Left renal pelvis (tissue), 4 donors: ENCODE data around the gene PRKN. TPM values are rescaled to one million over a fixed set of nuclear protein-coding genes. Genes with fewer than 3 reads are reported as not detected.
A peak's percentile ranks its signal among the peaks of the same experiment; 100 is the strongest.

Experiments used
- DNase-seq, 4 donors: peaks; one replicate each; pipeline ENCODE4 v3.0.0-alpha.2; 2013; ENCODE audit warnings: low read depth in 4 of 4, low spot score in 3 of 4
- polyA plus RNA-seq, 4 donors: library from polyadenylated mRNA; unstranded; fragments of 120-200 nt; gene quantifications; one replicate each; pipeline ENCODE4 v1.2.1, GENCODE V29; 2013; ENCODE audit not compliant: insufficient read length in 4 of 4

The PRKN gene
- polyA plus RNA-seq, 4 donors, result 1.5 to 11.9 (median 9.8) TPM

GRCh38 chr6:161954077-161954476, 773.5 kb downstream of the PRKN start:
- DNase-seq, result no peak

DNA sequence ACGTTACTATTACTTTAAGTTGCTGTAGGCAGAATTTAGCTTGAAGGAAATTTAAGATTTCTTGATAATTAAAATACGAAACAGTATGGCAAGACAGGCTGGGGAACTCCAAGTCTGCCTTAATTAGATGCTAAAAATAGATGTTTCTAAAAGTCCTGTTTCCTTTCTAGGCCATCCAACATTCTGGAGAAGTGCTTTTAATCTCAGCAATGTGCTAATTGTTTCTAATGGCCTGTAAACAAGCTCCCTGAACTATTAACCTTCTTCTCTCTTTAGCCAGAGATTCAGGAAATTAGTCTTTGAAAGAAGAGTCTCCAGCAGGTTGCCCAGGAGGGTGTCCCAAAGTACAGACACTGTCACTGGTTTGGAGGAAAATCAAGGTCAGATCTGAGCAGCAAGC, 776.4 kb downstream of the PRKN start:
- no peak for DNase-seq

DNA sequence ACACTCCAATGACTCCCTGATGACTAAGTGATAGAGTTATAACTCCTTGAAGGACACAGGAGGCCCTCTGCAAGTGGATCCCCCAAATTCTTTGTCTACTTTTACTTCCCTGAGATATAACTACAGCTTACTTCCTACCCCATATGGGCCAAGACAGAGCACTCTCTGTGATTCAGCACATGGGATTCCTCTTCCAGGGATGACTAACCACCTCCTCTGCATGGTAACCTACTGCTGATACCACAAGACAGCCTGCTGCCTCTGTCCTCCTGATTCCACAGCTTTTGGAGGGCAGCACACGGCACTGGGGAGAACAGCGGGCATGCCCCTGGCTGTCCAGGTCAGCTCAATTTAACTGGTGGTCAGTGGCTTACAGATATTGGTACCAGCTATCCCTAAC, 778.0 kb downstream of the PRKN start:
- DNase-seq, result no peak

GRCh38 chr6:161948462-161948861, 779.1 kb downstream of the PRKN start:
- DNase-seq, result no peak

GRCh38 chr6:161947371-161947770, 780.2 kb downstream of the PRKN start:
- no peak for DNase-seq

GRCh38 chr6:161946461-161946860, 781.1 kb downstream of the PRKN start:
- DNase-seq, result no peak

DNA sequence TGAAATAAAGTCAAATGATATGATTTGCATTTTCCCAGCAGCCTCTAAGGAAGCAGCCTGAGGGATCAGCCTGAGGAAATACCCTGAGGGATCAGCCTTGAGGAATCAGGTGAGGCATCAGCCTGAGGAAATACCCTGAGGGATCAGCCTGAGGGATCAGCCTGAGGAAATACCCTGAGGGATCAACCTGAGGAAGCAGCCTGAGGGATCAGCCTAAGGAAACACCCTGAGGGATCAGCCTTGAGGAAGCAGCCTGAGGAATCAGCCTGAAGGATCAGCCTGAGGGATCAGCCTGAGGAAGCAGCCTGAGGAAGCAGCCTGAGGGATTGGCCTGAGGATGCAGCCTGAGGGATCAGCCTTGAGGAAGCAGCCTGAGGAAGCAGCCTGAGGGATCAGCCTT, 784.0 kb downstream of the PRKN start:
- DNase-seq, result no peak

- no peak for DNase-seq
Observed at GRCh38 chr6:161941565-161941964, 786.0 kb downstream of the PRKN start.

GRCh38 chr6:161940519-161940918, 787.0 kb downstream of the PRKN start:
- no peak for DNase-seq

GRCh38 chr6:161926324-161926723, 801.2 kb downstream of the PRKN start:
- no peak for DNase-seq

DNA sequence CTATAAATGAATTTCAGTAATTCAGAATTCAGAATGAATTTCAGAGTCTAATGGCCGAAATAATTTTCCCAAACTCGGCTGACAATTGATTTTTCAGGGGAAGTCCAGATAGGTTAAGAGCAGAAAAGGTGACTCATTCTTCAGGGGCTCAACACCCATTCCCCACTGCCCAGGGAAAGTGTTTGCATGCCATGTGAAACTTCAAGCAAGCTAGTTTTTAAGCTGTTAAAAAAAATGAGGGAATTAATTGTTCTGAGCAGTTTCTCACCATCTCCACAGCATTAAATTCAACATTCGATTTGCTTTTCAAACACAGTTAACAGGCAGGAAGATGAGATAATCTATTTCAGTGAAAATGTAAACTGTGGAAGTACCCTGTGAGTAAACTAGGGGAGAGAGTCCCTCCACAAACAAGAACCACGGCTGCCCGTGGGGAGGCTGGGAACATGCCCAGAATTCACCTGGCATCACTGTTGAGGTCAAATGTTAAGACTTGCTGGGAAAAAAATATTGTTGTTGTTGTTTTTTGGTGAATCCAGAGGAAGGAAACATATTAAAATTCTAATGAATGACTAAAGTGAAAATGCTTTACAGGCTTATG, 803.0 kb downstream of the PRKN start:
- no peak for DNase-seq

GRCh38 chr6:161922631-161923119, 804.9 kb downstream of the PRKN start:
- DNase-seq, result peak in 3 of 4 donors; percentile 5 to 17 (median 8)

- no peak for DNase-seq
Observed at GRCh38 chr6:161921602-161922395, 805.8 kb downstream of the PRKN start.

DNA sequence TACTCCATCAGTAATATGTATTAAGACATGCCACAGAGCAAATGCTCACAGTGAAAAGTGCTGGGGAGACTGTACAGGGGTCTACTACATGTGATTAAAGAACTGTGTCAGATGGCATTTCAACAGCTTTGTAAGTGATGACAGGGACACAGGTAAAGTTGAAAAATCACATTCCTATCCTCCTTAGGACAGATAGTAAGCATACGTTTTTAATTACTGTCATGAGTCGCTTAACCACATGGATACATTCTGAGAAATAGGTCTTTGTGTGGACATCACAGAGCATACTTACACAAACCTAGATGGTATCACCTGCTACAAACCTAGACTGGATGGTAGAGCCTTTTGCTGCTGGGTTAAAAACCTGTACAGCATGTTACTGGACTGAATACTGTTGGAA, 807.9 kb downstream of the PRKN start:
- DNase-seq, result no peak

DNA sequence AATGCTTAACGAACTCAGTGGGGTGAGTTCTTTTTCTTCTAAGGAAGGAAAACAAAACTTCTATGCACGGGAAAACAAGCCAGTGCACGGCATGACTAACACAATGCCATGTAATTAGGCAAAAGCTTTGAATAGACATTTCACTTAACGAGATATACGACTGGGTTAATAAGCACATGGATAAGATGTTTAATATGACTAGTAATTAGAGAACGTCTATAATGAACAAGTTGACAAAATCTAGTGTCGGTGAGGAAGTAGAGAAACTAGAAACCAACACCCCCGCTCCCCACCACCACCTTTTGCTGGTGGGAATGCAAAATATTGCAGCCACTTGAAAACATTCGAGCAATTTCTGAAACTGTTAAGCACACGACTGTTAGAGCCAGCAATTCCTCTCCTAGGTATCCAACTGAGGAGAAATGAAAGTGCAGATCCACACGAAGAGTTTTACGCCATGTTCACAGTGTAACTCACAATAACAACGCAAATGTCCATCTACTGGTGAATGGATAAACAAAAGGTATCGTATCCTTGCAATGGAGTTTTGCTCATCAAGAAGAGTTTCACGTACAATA, 808.8 kb downstream of the PRKN start:
- DNase-seq, result no peak

GRCh38 chr6:161918109-161918531, 809.4 kb downstream of the PRKN start:
- DNase-seq, result no peak

GRCh38 chr6:161917645-161918044, 809.9 kb downstream of the PRKN start:
- DNase-seq, result no peak

GRCh38 chr6:161915456-161915964, 812.1 kb downstream of the PRKN start:
- DNase-seq, result no peak

DNA sequence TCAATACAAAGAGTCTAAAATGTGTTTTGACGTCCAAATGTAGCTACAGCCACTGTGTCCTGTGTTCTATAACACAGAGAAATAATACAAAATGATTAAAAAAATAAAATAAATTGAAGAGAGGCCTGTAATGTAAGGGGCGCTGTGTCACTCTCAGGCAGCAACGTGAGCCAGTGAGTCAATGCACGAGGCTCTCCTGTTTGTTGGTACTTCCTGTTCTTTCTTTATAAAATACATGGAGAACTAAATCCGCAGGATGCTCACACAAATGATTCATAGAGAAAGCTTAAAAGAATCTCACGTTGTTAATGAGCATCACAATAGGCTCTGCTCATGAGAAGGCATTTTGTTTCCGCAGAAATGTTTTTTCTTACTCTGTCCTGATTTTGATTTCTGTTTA, 818.7 kb downstream of the PRKN start:
- DNase-seq, result no peak

- DNase-seq, result no peak
Observed at GRCh38 chr6:161906571-161906970, 821.0 kb downstream of the PRKN start.

DNA sequence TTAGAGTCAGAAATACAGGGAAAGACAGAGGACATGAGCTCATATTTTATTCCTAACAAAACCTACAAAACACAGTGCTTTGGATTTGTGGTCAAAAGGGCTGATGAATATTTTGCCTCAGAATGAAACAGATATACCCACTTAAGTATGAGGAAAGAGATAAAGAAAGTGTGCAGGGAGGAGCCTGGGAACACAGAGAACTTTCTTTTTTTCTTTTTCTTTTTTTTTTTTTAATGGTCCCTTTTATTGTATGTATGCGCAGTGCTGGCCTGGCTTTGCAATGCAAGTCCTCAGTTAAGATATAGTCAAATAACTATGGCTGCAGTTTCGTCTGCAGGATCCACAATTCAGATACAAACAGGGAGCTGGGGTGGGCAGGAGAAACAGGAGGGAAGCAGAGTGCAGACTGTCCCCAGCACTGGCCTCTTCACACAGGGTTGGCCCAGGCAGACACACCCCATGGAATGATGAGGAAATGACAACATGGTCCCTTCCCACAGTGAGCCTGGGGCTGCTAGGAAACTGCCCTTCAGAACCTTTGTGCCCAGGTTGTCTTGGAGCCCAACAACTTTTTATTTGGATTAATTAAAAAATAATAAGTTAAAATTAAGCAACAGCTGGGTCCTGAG, 823.9 kb downstream of the PRKN start:
- DNase-seq, result no peak
